ENCODE data around the gene SDK2. TPM values are rescaled to one million over a fixed set of nuclear protein-coding genes. Genes with fewer than 3 reads are reported as not detected.

Gene SDK2
- total RNA-seq, 3 donors from 2014 or later (not counting 1 experiment from before 2014, with no cell fraction given) = 0.41 to 0.90 (median 0.49) TPM

GRCh38 chr17:73643001-73643851, 1.0 kb downstream of the SDK2 start:
- H3K27me3 ChIP-seq (ENCODE audit: control insufficient read depth, insufficient read depth, low read length) = peaks cover 31% of the 10 kb centered on the region
- Mint-ChIP-seq H3K36me3 (no peaks in the 10 kb centered on the region), H3K9me3 (no peaks in the 10 kb centered on the region), H3K27me3 (ENCODE audit: low read depth in 2 of 2) (peaks cover 45 to 57% of the 10 kb centered on the region in 2 donors), H3K27ac (no peak overlapping the region), H3K4me1 (peaks cover 0 to 11% of the 10 kb centered on the region in 2 donors), H3K4me3 (peak overlapping the region; percentile 59)
- H3K27ac ChIP-seq (ENCODE audit: low read length) = no peak overlapping the region
- intact Hi-C loops (cut with micrococcal nuclease) = loop anchor here (5.0 kb wide), 1 partner anchor 314 kb away; no protein-coding TSS in a partner anchor
- peaks cover 34% of the 10 kb centered on the region for H3K4me1 ChIP-seq (ENCODE audit: control insufficient read depth, insufficient read depth, low read length)
- WGBS (ENCODE audit: insufficient coverage) = under 1% methylated on average over 64 of the region's 68 CpGs
- DNase-seq = peak; percentile 19 to 47
- peak overlapping the region; percentile 13 for H3K4me3 ChIP-seq (ENCODE audit: low read length)
- H3K36me3 ChIP-seq (ENCODE audit: control insufficient read depth, insufficient read depth, low read length) = no peaks in the 10 kb centered on the region
- peak in 2 of 3 donors; percentile 47 to 62 for ATAC-seq
- H3K9me3 ChIP-seq (ENCODE audit: control insufficient read depth, insufficient read depth, low read length) = no peaks in the 10 kb centered on the region
- no peak for TF ChIP-seq CTCF (IDR thresholded peaks at IDR 0.05)

GRCh38 chr17:73642659-73643000, 1.6 kb downstream of the SDK2 start:
- no peaks in the 10 kb centered on the region for H3K9me3 Mint-ChIP-seq
- H3K27ac ChIP-seq (ENCODE audit: low read length) = no peak overlapping the region
- no peak overlapping the region for H3K4me3 ChIP-seq (ENCODE audit: low read length)
- H3K36me3 ChIP-seq (ENCODE audit: control insufficient read depth, insufficient read depth, low read length) = no peaks in the 10 kb centered on the region
- DNase-seq = no peak
- no peak overlapping the region for H3K27ac Mint-ChIP-seq
- H3K36me3 Mint-ChIP-seq = no peaks in the 10 kb centered on the region
- no peak for ATAC-seq
- H3K27me3 Mint-ChIP-seq (ENCODE audit: low read depth in 2 of 2) = peaks cover 45 to 56% of the 10 kb centered on the region in 2 donors
- peak overlapping the region; percentile 59 for H3K4me3 Mint-ChIP-seq
- intact Hi-C loops (cut with micrococcal nuclease) = loop anchor here (5.0 kb wide), 1 partner anchor 315 kb away; no protein-coding TSS in a partner anchor
- H3K27me3 ChIP-seq (ENCODE audit: control insufficient read depth, insufficient read depth, low read length) = peaks cover 31% of the 10 kb centered on the region
- peaks cover 0 to 11% of the 10 kb centered on the region in 2 donors for H3K4me1 Mint-ChIP-seq
- 17% methylated on average over 7 of the region's 11 CpGs for WGBS (ENCODE audit: insufficient coverage)
- no peak for TF ChIP-seq CTCF (IDR thresholded peaks at IDR 0.05)
- H3K9me3 ChIP-seq (ENCODE audit: control insufficient read depth, insufficient read depth, low read length) = no peaks in the 10 kb centered on the region
- H3K4me1 ChIP-seq (ENCODE audit: control insufficient read depth, insufficient read depth, low read length) = peaks cover 34% of the 10 kb centered on the region

- DNase-seq (peak in 1 of 2 donors; percentile 25), ATAC-seq (no peak)
- TF ChIP-seq CTCF (IDR thresholded peaks at IDR 0.05) = no peak
- no peaks in the 10 kb centered on the region for H3K9me3 Mint-ChIP-seq
- no peaks in the 10 kb centered on the region for H3K9me3 ChIP-seq (ENCODE audit: control insufficient read depth, insufficient read depth, low read length)
- H3K4me3 ChIP-seq (ENCODE audit: low read length) = no peak overlapping the region
- H3K27ac ChIP-seq (ENCODE audit: low read length) = no peak overlapping the region
- intact Hi-C loops (cut with micrococcal nuclease) = loop anchor here (5.0 kb wide), 1 partner anchor 315 kb away; no protein-coding TSS in a partner anchor
- no peak overlapping the region for H3K4me3 Mint-ChIP-seq
- H3K36me3 Mint-ChIP-seq = no peaks in the 10 kb centered on the region
- peaks cover 34% of the 10 kb centered on the region for H3K4me1 ChIP-seq (ENCODE audit: control insufficient read depth, insufficient read depth, low read length)
- 36% methylated on average over 12 of the region's 12 CpGs for WGBS (ENCODE audit: insufficient coverage)
- H3K4me1 Mint-ChIP-seq = peaks cover 0 to 11% of the 10 kb centered on the region in 2 donors
- peaks cover 39 to 50% of the 10 kb centered on the region in 2 donors for H3K27me3 Mint-ChIP-seq (ENCODE audit: low read depth in 2 of 2)
- H3K27me3 ChIP-seq (ENCODE audit: control insufficient read depth, insufficient read depth, low read length) = peaks cover 27% of the 10 kb centered on the region
- H3K36me3 ChIP-seq (ENCODE audit: control insufficient read depth, insufficient read depth, low read length) = no peaks in the 10 kb centered on the region
- no peak overlapping the region for H3K27ac Mint-ChIP-seq
Measured at GRCh38 chr17:73641826-73642600, 2.2 kb downstream of the SDK2 start.
